IPS-18c (cell line): Measurements from ENCODE around the gene YPEL3.

Experiments used
- H3K4me3 ChIP-seq: 2 replicates; pipeline ENCODE4 v1.7.0; 2013; ENCODE audit warnings: low read depth, mild to moderate bottlenecking, low read length, moderate library complexity; ENCODE audit not compliant: insufficient read depth
- H3K9me3 ChIP-seq: one replicate; pipeline ENCODE4 v1.6.1; 2013; ENCODE audit warnings: mild to moderate bottlenecking, low read length, moderate library complexity; ENCODE audit not compliant: control insufficient read depth, insufficient read depth

YPEL3 gene

GRCh38 chr16:30096862-30097563, 1.0 kb upstream of the YPEL3 start:
- Histone ChIP-seq H3K4me3 (peak overlapping the region; percentile 46), H3K9me3 (peaks cover 12% of the 10 kb centered on the region)

- Histone ChIP-seq H3K9me3 (peaks cover 12% of the 10 kb centered on the region), H3K4me3 (peak overlapping the region; percentile 0; the same call in 1 of the 2 replicates)
Observed at GRCh38 chr16:30095166-30096078, 591 bp downstream of the YPEL3 start.

- Histone ChIP-seq H3K9me3 (peaks cover 12% of the 10 kb centered on the region), H3K4me3 (no peak overlapping the region)
Observed at GRCh38 chr16:30094541-30095165, 1.4 kb downstream of the YPEL3 start.

- Histone ChIP-seq H3K9me3 (peaks cover 8% of the 10 kb centered on the region), H3K4me3 (peak overlapping the region; percentile 84)
Observed at GRCh38 chr16:30092373-30093010, 3.5 kb downstream of the YPEL3 start.

- H3K9me3 ChIP-seq = peaks cover 2% of the 10 kb centered on the region
- peak within 1 kb of the TSS; percentile 84 for H3K4me3 ChIP-seq
Observed at GRCh38 chr16:30091474-30092372, 4.3 kb downstream of the YPEL3 start, which contains the start of gene TBX6. Gene TBX6, minus strand, starts transcription at chr16:30091924. Its CDS starts 731 bp downstream, at chr16:30091193.

- Histone ChIP-seq H3K9me3 (no peaks in the 10 kb centered on the region), H3K4me3 (peak overlapping the region; percentile 84; the same call in 1 of the 2 replicates)
Observed at GRCh38 chr16:30090610-30091331, 5.2 kb downstream of the YPEL3 start.

GRCh38 chr16:30088832-30089624, 7.0 kb downstream of the YPEL3 start:
- no peaks in the 10 kb centered on the region for H3K9me3 ChIP-seq

GRCh38 chr16:30088237-30088831, 7.7 kb downstream of the YPEL3 start:
- Histone ChIP-seq H3K4me3 (no peak overlapping the region), H3K9me3 (no peaks in the 10 kb centered on the region)

More at GRCh38 chr16:30088832-30089624, 7.0 kb downstream of the YPEL3 start:
- H3K4me3 ChIP-seq = no peak overlapping the region

- no peak overlapping the region for H3K4me3 ChIP-seq
- no peaks in the 10 kb centered on the region for H3K9me3 ChIP-seq
Observed at GRCh38 chr16:30087181-30087898, 8.7 kb downstream of the YPEL3 start.

- no peak overlapping the region for H3K4me3 ChIP-seq
- H3K9me3 ChIP-seq = no peaks in the 10 kb centered on the region
Observed at GRCh38 chr16:30086291-30087140, 9.5 kb downstream of the YPEL3 start.

GRCh38 chr16:30085820-30086219, 10.2 kb downstream of the YPEL3 start:
- Histone ChIP-seq H3K4me3 (no peak overlapping the region), H3K9me3 (no peaks in the 10 kb centered on the region)

GRCh38 chr16:30085247-30085646, 10.8 kb downstream of the YPEL3 start:
- Histone ChIP-seq H3K4me3 (no peak overlapping the region; the same call in 1 of the 2 replicates), H3K9me3 (no peaks in the 10 kb centered on the region)

- Histone ChIP-seq H3K9me3 (no peaks in the 10 kb centered on the region), H3K4me3 (no peak overlapping the region)
Observed at GRCh38 chr16:30084816-30085159, 11.2 kb downstream of the YPEL3 start.
